Embryonic facial prominence (tissue), 1 donor: ENCODE measurements around the gene KRTAP23-1.

Experiments
- DNase-seq: peaks from one replicate; pipeline ENCODE4 v3.0.0-alpha.2; 2016; ENCODE audit errors: extremely low spot score

The KRTAP23-1 gene, protein sequence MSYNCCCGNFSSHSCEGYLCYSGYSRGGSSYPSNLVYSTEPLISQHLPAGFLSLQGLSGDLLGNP

DNA sequence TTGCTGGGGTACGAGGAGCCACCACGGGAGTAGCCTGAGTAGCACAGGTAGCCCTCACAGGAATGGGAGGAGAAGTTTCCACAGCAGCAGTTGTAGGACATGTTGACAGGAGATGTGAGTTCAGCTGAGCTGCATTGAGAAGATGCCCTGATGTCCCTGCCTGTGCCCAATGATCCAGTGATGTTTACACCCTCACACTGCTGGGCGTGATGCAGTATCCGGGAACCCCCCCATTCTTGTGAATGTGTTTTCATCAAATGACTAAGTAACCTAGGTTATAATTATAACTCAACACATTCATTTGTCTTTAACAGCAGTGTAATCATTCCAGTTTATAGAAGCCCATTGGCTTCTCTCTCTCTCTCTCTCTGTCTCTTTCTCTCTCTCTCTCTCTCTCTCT, at the start of gene KRTAP23-1:
TSS of gene KRTAP23-1 (minus strand) at position 101 of the 400 bp plus-strand sequence. CDS start at position 101, 0 bp downstream.
- DNase-seq, result no peak

DNA sequence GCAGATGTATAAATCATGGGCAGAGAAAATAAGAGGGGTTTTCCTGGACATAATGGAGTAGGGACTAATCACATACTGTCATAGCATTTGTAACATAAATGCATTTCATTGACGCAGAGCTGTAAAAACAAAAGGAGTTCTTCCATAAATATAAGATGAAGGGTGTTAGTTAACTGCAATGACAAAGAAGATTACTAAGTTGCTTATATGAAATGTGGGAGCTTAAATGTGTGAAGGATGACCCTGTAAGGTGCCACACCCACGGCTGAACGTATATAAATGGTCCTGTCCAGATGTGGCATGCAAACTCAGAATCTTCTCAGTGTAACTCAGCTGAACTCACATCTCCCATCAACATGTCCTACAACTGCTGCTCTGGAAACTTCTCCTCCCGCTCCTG, 47.3 kb upstream of the KRTAP23-1 start, which contains the start of gene KRTAP13-1:
TSS of gene KRTAP13-1 (plus strand) at position 301 of the 400 bp plus-strand sequence. CDS start at position 357, 56 bp downstream.
- no peak for DNase-seq

DNA sequence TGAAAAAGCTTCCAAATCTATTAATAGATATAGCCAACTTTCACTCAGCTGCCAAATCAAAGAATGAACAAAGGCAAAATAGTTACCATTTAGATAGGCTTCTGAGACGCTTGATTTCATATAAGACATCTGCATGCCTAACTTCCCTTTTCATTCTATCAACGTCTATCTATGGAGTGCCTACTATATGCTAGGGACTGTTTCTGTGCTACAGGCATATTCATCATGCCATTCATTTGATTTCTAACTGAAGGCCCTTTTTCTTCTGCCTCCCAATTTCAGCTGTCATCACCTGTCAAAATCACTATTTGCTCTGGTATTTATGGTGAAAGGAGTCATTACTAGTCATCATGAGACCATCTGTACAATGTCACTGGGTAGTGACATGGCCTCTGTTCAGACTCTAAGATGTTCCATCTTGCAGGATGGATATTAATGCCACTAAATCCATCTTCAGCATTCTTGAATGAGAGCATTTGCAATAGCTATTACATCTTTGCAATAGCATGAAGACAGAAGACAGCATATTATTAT, 43.2 kb upstream of the KRTAP23-1 start:
- DNase-seq, result no peak

DNA sequence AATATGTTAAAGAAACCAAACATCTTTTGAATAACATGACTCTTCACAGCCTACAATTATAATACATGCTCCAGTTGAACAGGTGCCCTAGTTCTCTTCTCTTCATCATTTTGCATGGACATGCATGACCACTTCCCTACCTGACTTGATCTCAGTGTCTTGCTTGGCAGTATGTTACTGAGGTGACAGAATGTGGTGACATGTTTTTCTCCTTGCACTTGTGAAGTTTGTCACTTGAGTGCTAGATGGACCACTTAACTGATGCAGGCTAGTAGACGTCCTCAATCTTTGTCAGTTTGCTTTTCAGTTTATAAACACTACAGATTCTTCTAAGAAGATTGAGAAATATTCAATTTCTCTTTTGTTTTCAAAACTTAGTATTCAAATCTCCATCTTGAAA, 33.8 kb upstream of the KRTAP23-1 start:
- DNase-seq, result no peak

DNA sequence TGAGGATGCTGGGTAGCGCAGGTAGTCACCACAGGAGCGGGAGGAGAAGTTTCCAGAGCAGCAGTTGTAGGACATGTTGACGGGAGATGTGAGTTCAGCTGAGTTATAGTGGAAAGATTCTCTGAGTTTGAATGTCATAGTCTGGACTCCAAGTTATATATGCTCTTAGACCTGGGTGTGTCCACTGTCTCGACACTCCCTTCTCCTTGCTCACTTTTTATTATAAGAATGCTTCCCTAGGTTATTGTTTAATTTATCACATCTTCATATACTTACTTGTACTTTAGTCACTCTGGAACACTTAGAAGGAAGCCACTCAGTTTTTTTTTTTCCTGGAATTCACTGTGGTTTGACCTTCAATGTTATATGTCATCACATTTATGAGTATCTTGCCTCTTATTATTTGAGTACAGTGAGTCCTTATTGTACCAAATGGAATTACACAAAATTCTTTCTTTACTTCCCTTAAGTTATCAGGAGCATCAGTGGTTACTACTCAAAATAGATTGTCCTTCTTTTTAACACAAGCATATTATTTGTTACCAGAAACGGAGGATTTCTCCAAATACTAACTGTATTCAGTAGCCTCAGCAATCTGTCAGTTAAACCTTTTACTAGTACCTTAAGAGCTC, 23.8 kb upstream of the KRTAP23-1 start, which contains the start of gene KRTAP13-2:
TSS of gene KRTAP13-2 (minus strand) at position 133 of the 632 bp plus-strand sequence. CDS start at position 75, 58 bp downstream.
- DNase-seq, result no peak

DNA sequence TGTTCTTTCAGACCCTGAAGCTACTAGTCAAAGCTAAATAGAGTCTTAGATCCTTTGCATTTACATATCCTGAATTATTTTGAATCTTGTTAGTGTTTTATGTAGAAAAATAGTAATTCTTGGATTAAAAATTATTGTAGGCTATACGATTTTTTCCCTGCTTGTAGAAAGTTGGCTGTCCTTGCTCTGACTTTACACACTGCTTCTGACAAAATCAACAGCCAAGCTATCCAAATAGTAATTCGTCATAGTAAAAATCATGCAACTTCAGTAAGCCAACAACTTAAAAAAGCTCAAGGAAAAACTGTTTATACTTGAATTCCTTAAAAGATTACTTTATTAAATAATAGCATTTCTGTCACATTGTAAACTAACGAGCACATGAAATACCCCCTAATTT, 7.5 kb upstream of the KRTAP23-1 start:
- no peak for DNase-seq

DNA sequence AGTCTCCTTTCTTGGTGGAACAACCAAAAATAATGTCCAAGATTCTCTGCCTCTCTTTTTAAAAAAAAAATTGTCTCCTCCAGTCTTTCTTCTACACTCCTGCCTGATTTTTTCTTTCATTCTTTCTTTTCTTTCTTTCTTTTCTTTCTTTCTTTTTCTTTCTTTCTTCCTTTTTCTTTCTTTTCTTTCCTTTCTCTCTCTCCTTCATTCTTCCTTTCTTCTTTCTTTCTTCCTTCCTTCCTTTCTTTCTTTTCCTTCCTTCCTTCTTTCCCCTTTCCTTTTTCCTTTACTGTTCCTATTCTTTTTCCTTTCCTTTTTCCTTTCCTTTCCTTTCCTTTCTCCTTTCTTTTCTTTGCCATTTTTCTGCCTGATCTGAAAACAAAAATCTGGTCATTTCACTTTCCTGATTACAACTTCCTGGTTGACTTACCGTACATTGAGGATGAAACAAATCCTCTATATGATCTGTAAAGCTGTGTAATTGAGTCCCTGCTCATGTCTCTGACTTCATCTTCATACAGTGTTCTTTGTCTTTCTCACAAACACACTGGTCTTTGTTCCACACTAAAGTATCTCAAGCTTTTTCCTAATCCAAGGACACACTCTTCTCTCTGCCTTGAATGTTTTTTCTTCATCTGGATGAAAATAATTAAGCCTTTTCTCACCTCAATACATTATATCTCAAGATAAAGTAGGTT, 6.1 kb upstream of the KRTAP23-1 start:
- DNase-seq, result no peak

DNA sequence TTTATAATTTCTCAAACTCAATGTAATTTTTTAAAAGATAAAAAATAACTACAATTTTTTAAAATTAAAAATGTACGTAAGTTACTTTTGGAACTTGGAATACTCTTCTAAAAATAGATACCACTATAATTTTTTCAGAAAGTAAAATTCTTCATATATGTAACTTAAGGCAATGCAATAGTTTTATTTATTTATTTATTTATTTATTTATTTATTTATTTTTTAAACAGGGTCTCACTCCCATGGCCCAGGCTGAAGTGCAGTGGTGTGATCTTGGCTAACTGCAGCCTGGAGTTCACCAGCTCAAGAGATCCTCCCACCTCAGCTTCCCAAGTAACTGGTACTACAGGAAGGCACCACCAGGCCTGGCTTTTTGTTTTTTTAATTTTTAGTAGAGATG, 3.1 kb upstream of the KRTAP23-1 start:
- DNase-seq, result no peak

DNA sequence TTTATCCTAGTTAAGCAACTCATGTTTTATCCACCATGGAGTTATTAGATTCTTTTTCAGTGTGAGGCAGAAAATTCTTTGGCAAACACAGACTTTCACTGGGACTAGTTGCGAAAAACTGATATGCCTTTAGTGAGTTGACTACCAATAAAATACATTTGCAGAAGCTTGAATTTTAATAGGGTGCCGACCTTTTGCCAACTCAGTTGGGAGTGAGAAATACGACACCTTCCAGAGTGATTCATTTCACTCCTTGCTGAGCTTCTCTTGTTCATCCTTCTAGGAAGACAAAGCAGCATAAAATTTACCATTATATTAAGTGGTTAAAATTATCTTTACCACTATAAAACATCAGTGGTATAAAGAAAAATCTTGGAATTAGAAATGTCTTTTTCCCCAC, 1.2 kb upstream of the KRTAP23-1 start:
- DNase-seq, result no peak

DNA sequence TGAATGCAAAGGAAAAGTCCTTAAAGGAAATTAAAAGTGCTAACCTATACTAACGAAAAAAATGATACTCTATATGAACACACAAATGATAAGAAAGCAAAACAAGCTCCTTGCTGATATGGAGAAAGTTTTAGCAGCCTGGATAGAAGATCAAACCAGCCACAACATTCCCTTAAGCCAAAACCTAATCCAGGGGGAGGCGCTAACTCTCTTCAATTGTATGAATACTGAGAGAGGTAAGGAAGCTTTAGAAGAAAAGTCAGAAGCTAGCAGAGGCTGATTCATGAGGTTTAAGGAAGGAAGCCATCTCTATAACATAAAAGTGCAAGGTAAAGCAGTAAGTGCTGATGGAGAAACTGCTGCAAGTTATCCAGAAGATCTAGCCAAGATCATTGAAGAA, 3.4 kb downstream of the KRTAP23-1 start:
- DNase-seq, result no peak

DNA sequence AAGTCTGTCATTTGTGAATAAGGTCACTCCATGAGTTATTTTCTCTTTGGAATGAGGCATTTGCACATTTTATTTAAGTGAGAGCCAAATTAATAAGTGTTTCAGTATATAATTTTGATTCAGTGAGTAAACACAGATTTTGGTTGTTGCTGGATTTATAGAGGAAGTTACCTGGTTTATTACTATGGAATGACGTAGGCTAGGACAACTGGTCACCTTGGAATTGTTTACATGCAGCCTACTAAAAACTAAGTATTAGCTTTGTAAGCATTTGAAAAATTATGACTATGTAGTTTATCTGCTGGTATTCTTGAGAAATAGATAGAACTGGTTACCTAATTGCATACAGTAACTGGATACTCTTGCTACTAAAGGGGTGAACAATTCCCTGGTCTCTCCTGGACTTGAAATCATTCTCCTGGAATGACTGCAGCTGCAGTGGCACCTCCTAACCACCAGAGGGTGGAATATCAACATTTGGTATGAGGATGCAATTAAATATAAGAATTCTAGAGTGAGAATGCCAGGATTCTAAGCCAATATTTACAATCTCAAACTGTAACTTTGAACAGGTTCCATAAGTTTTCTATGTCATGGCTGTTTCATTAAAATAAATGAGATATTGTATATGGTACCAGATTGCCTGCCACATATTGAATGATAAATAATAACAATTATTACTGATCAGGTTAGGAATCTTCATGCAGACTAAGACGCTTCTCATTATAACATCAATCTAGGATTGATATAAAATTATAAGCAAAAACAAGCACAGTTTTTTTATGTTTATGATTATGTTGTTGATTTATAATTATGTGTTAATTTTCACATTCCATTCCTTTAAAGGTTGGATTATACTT, 7.5 kb downstream of the KRTAP23-1 start:
- DNase-seq, result no peak

DNA sequence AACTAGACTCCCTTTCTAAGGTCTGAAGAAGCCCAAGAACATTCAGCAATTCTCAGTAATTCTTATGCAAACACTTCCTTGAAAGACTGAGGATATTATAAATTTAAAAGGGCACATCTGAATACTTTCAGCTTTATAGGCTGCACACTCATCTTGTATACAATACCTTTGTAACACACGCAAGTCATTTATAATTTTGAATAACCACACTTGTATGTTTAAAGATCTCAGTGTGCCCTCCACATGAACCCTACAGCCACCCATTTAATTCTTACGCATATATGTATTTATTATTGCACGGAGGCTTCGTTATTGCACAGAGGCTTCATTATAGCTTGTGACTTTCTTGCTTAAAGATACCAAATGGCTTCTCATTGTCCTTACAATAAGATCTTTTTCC, 9.7 kb downstream of the KRTAP23-1 start:
- DNase-seq, result no peak

DNA sequence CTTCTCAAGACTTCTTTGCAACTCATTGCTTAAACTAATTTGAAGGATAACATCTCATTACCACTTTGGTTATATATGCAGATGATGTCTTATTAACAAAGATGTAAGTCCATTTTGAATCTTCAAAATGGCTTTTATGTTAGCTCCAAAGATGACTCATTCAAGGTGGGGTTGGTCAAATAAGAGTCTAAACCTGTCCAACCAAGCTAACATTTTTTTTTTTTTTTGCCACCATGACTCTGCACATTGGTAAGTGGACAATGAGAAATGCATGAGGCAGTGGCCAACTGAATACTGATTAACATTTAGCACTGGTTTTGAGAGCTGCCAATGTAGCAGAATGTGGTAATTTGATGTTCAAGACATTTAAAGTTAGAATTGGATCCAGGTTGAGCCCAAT, 10.6 kb downstream of the KRTAP23-1 start:
- no peak for DNase-seq

DNA sequence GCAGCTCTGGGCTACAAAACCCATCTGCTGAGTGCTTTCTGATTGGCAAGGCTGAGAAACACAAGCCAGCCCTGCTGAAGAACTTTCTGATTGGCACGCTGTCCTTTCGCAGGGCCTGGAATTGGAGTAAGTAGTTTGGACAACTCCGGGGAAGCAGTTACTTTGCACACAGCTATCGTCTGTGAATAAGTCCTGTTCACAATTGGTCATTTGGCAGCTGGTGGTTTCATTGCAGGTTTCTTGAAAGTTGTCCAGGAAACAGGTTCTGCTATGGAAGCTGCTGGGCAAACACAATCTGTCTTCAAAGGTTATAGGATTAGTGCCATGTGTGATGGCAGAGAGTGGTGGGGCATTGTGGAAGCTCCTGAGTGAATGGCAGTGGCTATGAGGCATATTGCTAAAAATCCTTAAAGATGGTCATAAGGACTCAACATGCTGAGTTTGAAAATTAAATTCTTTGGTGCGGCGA, 11.1 kb downstream of the KRTAP23-1 start, which contains the start of gene KRTAP27-1:
TSS of gene KRTAP27-1 (minus strand) at position 419 of the 469 bp plus-strand sequence. CDS start at position 393, 26 bp downstream.
- no peak for DNase-seq

DNA sequence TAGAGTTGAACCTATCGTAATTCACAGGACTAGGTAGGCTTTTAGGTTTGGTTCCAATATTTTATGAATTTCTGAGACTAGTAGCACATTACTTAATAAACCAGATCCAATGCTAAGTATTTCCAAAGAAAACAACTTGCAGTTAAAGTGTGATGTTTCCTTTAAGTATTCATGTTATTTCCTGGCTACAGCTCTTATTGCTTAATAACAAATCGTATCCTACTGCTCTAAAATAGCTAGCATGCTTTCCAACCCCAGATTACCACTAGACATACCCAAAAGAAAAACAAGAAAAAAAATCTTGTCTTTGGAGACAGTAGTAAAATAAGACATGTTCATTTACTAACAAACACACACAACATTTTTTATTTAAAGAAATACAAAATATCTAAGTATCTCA, 11.8 kb downstream of the KRTAP23-1 start:
- DNase-seq, result no peak

DNA sequence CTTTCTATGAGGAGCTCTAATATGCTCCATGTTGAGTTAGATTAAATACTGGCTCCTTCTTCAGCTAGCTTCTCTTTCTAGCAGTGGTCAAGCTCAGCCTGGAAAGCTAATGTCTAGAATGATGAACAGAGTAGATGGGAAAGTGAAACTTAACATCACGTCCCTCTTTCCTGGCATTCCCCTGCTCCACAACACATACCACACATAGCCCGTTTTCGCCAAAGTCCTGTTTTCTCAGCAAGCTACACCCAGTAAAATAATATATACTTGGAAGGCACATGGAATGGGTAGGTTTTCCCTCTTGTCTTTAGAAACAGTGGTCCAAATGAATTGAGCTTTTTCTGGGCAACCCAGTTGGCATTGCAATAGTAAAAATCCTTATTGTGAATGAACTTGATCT, 14.7 kb downstream of the KRTAP23-1 start:
- no peak for DNase-seq

DNA sequence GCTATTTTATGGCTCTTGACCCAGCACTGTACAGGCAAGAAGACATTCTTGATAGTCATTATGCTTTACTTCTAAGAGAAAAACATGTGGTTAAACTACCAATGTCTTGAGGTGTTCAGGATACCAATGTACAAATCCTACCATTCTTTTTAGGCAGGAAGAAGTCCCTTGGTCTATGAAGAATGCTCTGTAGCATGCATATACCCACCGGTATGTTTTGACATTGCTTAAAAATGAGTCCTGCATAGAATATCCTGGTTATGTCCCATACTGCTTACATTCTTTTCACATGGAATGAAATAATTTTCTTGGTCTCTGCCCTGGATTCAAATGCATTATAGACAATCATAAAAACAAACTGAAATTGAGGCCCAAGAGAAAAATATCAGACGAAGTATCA, 15.7 kb downstream of the KRTAP23-1 start:
- no peak for DNase-seq

DNA sequence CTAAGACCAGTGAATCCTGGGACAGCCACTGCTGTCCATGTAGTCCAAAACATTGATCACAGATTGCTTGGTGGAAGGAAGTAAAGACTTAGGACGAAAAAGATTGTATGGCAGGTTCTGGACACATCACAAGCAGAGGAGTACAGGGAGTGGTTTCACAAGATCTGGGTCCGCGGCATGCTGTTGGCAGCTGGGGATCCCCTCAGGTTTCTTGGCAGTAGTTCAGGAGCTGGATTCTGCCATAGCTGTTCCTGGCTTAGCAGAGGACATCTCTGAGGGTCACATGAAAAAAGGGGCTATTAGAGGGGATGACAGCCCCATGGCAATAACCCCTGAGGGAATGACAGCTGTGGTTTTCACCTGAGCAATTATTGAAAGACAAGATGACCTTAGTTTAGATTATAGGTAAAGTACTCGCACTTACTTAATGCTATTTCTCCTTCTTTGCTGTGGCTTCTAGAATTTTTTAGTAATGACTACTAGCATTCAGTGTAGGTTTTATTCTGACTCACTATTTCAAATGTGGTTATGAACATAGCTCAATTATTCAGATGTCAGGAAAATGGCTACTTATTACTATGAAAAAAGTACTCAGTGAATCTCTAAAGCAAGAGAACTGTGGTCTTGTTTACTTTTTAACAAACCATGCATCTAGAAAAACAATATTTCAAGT, 19.1 kb downstream of the KRTAP23-1 start:
- DNase-seq, result no peak

DNA sequence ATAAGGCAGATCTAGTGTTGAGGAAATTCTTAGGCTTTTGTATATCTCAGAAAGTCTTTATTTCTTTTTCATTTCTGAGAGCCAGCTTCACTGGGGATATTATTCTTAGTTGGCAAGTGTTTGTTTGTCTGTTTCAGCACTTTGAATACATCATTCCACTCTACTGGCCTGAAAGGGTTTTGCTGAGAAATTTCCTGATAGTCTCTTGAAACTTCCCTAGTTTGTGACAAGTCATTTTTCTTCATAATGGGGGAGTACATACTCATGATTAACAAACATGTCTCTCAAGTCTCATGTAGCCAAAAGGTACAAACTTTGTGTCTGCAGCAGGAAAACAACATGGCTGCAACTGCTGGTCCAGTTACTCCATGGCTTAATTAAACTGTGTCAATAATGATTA, 22.0 kb downstream of the KRTAP23-1 start:
- no peak for DNase-seq

DNA sequence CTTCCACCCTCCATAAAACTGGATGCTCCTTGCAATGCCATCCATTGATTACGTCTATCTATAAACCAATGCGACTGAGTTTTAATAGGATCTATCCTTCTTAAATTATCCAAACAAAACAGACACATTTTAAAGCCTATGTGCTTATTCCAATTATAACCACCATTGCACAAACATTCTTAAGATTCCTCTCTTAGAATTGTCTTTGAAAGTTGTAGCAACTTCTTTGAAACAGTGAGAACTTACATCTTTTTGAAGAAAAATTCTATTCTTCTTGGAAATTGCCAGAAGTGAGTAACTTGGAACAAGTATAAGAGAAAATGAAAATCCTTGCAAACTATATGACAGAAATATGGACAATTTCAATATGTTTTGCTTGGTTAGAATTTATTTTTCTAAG, 28.2 kb downstream of the KRTAP23-1 start, which contains the start of gene KRTAP26-1:
TSS of gene KRTAP26-1 (minus strand) at position 101 of the 400 bp plus-strand sequence. CDS start 280 bp downstream, outside the sequence.
- DNase-seq, result no peak

DNA sequence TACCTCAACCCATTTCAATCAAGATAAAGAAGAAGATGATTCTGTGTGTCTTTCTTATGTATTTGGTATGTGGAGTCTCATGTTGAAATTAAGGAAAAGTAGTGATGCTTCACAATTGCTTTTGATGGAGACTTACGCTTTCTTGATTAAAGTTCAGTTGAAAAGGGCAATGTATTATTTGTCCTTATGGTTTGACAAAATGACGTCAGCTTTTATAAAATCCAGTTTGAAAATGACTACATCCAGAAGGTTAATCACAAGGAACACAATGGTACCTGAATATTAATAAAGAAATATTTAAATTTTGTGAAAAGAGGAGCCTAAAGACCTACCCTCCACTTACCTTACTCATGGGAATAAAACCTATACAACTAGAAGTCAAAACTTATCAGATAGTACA, 32.7 kb downstream of the KRTAP23-1 start:
- no peak for DNase-seq
